Transverse colon (tissue), 3 donors: ENCODE measurements around the gene GNG10.

Experiments
- EP300 ChIP-seq: sonication (generic); formaldehyde crosslinking; IDR thresholded peaks from one replicate; pipeline ENCODE4 v1.6.1; 2017; ENCODE audit warnings: antibody characterized with exemption, low read depth
- POLR2A ChIP-seq: fragments of 450-650 bp; IDR thresholded peaks from one replicate; pipeline ENCODE4 v1.6.1; 2016; ENCODE audit warnings: antibody characterized with exemption, mild to moderate bottlenecking, moderate library complexity
- TF ChIP-seq, protein P1 (sequence below), 5 experiments: fragments of 200-600 bp in 3 of 5; fragments of 450-650 bp in 2 of 5; sonication (generic) in 3 of 5; IDR thresholded peaks; 1 replicate in 2 of 5; 2 replicates in 3 of 5; pipeline ENCODE4 v1.5.1; 2016 to 2017; ENCODE audit warnings: antibody characterized with exemption in 5 of 5, inconsistent platforms in 3 of 5, mild to moderate bottlenecking in 2 of 5, moderate library complexity in 1 of 5

DNA sequence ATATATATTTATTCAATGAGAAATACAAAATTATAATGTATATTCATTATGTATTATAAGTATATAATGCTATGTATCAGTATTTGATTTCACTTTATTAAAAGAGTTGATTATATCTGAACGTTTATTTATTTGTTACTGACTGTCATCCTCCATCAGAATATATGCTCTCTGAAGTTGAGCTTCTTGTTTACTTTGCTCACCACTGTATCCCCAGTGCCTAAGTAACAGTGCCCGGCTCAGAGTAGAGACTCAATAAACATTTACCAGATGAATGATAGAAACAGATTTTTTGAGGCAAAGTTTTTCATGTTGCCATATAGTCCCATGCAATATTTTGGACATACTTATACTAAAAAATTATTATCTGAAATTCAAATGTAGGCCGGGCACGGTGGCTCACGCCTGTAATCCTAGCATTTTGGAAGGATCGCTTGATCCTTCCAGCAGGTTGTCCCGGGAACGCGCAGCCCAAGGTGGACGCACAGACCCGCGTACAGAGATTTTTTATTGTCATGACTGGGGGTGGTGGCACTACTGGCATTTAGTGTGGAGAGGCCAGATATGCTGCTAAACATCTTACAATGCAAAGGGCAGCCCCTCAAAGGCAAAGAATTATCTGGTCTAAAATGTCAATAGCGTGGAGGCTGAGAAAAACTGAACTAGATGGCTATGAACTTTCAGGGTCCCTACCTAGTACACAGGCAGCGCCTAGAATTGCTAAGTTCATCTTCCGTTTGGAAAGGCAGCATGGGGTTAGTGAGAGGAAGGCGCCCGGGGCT lies 31.0 kb upstream of the GNG10 start:
- TF ChIP-seq EP300 = no peak
- TF ChIP-seq, protein P1, sequence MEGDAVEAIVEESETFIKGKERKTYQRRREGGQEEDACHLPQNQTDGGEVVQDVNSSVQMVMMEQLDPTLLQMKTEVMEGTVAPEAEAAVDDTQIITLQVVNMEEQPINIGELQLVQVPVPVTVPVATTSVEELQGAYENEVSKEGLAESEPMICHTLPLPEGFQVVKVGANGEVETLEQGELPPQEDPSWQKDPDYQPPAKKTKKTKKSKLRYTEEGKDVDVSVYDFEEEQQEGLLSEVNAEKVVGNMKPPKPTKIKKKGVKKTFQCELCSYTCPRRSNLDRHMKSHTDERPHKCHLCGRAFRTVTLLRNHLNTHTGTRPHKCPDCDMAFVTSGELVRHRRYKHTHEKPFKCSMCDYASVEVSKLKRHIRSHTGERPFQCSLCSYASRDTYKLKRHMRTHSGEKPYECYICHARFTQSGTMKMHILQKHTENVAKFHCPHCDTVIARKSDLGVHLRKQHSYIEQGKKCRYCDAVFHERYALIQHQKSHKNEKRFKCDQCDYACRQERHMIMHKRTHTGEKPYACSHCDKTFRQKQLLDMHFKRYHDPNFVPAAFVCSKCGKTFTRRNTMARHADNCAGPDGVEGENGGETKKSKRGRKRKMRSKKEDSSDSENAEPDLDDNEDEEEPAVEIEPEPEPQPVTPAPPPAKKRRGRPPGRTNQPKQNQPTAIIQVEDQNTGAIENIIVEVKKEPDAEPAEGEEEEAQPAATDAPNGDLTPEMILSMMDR (IDR thresholded peaks at IDR 0.05) = no peak
- no peak for TF ChIP-seq POLR2A
